Aorta (tissue), 5 donors: ENCODE results near the gene ZNF367. TPM values are rescaled to one million over a fixed set of nuclear protein-coding genes. Genes with fewer than 3 reads are reported as not detected.
"Not testable (repeated sequence)": the region's sequence is repeated elsewhere in the genome, so short reads cannot be mapped to it uniquely, and the experiment has no call there.

Source experiments
- ATAC-seq: fragments of 200-7000 bp; cut with Tn5 transposase; one replicate; pipeline ENCODE4 v1.9.1; 2022; ENCODE audit warnings: moderate library complexity; ENCODE audit not compliant: low FRiP score
- DNase-seq, 2 donors: peaks; one replicate each; pipeline ENCODE4 v3.0.0-alpha.2; 2020
- H3K27ac ChIP-seq, 2 donors: one replicate each; pipeline ENCODE4 v1.5.1; 2013; ENCODE audit warnings: low read length in 2 of 2, mild to moderate bottlenecking in 2 of 2, moderate library complexity in 2 of 2, control low read depth in 1 of 2, inconsistent platforms in 1 of 2, low read depth in 1 of 2
- H3K27me3 ChIP-seq, 2 donors: one replicate each; pipeline ENCODE4 v1.6.1; 2013; ENCODE audit warnings: control low read depth in 1 of 2, low read length in 1 of 2, mild to moderate bottlenecking in 1 of 2, moderate library complexity in 1 of 2; ENCODE audit not compliant: insufficient read depth in 2 of 2, control insufficient read depth in 1 of 2
- H3K36me3 ChIP-seq, 2 donors: one replicate each; pipeline ENCODE4 v1.6.1; 2013; ENCODE audit warnings: control low read depth in 1 of 2, low read length in 1 of 2, mild to moderate bottlenecking in 1 of 2; ENCODE audit not compliant: insufficient read depth in 2 of 2, control insufficient read depth in 1 of 2
- H3K4me1 ChIP-seq, 2 donors: one replicate each; pipeline ENCODE4 v1.6.1; 2013; ENCODE audit warnings: low read length in 2 of 2, control low read depth in 1 of 2, mild to moderate bottlenecking in 1 of 2, moderate library complexity in 1 of 2; ENCODE audit not compliant: insufficient read depth in 2 of 2, control insufficient read depth in 1 of 2
- H3K4me3 ChIP-seq, 2 donors: one replicate each; pipeline ENCODE4 v1.5.1; 2013; ENCODE audit warnings: low read length in 2 of 2, control low read depth in 1 of 2, mild to moderate bottlenecking in 1 of 2
- H3K9me3 ChIP-seq: one replicate; pipeline ENCODE4 v1.6.1; 2013; ENCODE audit warnings: mild to moderate bottlenecking, low read length; ENCODE audit not compliant: control insufficient read depth
- WGBS, 2 donors: extraction: QIAGEN DNeasy Blood & Tissue Kit; methylation state at CpG; one replicate each; pipeline ENCODE4 v1.1.7; 2013; 5-methylcytosine and 5-hydroxymethylcytosine counted together
- intact Hi-C, 2 donors: fragments of 100-400 bp; cut with DNase I; formaldehyde crosslinking; loops; one replicate each; pipeline versions ENCODE4 v1.14.2 to v1.15.0; 2022
- polyA plus RNA-seq, 2 donors: library from polyadenylated mRNA; stranded (reverse); fragments of 200-250 nt; gene quantifications; one replicate each; pipeline ENCODE4 v1.2.3, GENCODE V29; 2013
- total RNA-seq, 2 donors: library from RNA; stranded (reverse); fragmentation: NEBNext Ultra II Directional; extraction: Animal tissue kit (Norgen Biotek cat#: 25700); gene quantifications; one replicate each; pipeline ENCODE4 v1.2.1, GENCODE V29; 2021
- donor health status: healthy with polysubstance abuse.
- donor health status: Bipolar disorder and iron deficiency.
- donor health status: DM: no; HTN: no; CAD: no.
- donor health status: DM: no; HTN: no; CAD: no.
- donor health status: DM: yes; HTN: yes; CAD: no.

Gene ZNF367
- total and polyA plus RNA-seq, 4 donors = 1.3 to 1.8 (median 1.4) TPM

GRCh38 chr9:96363175-96363967, 54.8 kb downstream of the ZNF367 start:
- peaks cover 5 to 7% of the 10 kb centered on the region in 2 donors for H3K36me3 ChIP-seq
- no peak overlapping the region for H3K27ac ChIP-seq
- no peak overlapping the region for H3K4me3 ChIP-seq
- DNase-seq (no peak), ATAC-seq (no peak)
- 93 to 94% methylated on average over 9 of the region's 9 CpGs for WGBS, 2 donors
- H3K27me3 ChIP-seq = no peaks in the 10 kb centered on the region
- intact Hi-C loops = no loop called here
- no peaks in the 10 kb centered on the region for H3K9me3 ChIP-seq
- H3K4me1 ChIP-seq = no peaks in the 10 kb centered on the region

- H3K27me3 ChIP-seq, H3K4me3 ChIP-seq, intact Hi-C loops, H3K9me3 ChIP-seq, DNase-seq, H3K36me3 ChIP-seq, ATAC-seq, H3K27ac ChIP-seq, H3K4me1 ChIP-seq: not testable (repeated sequence)
- 95% methylated on average over 6 of the region's 6 CpGs for WGBS, 2 donors
Measured at GRCh38 chr9:96362119-96362518, 56.1 kb downstream of the ZNF367 start.

GRCh38 chr9:96361668-96362067, 56.5 kb downstream of the ZNF367 start:
- no peaks in the 10 kb centered on the region for H3K27me3 ChIP-seq
- H3K4me3 ChIP-seq = no peak overlapping the region
- 95% methylated on average over 6 of the region's 6 CpGs for WGBS, 2 donors
- H3K27ac ChIP-seq = no peak overlapping the region
- no peaks in the 10 kb centered on the region for H3K9me3 ChIP-seq
- DNase-seq = no peak
- H3K36me3 ChIP-seq = peaks cover 2 to 9% of the 10 kb centered on the region in 2 donors
- no peaks in the 10 kb centered on the region for H3K4me1 ChIP-seq
- ATAC-seq = no peak
- intact Hi-C loops = no loop called here

GRCh38 chr9:96360976-96361375, 57.2 kb downstream of the ZNF367 start:
- intact Hi-C loops = no loop called here
- no peak overlapping the region for H3K27ac ChIP-seq
- DNase-seq (no peak), ATAC-seq (no peak)
- H3K9me3 ChIP-seq = no peaks in the 10 kb centered on the region
- H3K4me1 ChIP-seq = no peaks in the 10 kb centered on the region
- H3K36me3 ChIP-seq = peaks cover under 1 to 9% of the 10 kb centered on the region in 2 donors
- 81 to 82% methylated on average over 2 of the region's 2 CpGs for WGBS, 2 donors
- no peak overlapping the region for H3K4me3 ChIP-seq
- H3K27me3 ChIP-seq = no peaks in the 10 kb centered on the region

GRCh38 chr9:96360523-96360922, 57.6 kb downstream of the ZNF367 start:
- H3K9me3 ChIP-seq, H3K4me3 ChIP-seq, DNase-seq, H3K36me3 ChIP-seq, ATAC-seq, H3K27me3 ChIP-seq, H3K27ac ChIP-seq, intact Hi-C loops, H3K4me1 ChIP-seq: not testable (repeated sequence)
- 97 to 99% methylated on average over 6 of the region's 6 CpGs for WGBS, 2 donors

- WGBS, 2 donors = 93 to 97% methylated on average over 1 of the region's 1 CpG
- intact Hi-C loops = no loop called here
- H3K27ac ChIP-seq = no peak overlapping the region
Measured at GRCh38 chr9:96350866-96351265, 67.3 kb downstream of the ZNF367 start.

GRCh38 chr9:96348261-96348660, 69.9 kb downstream of the ZNF367 start:
- WGBS, 2 donors = 97 to 99% methylated on average over 5 of the region's 5 CpGs

More at GRCh38 chr9:96350866-96351265, 67.3 kb downstream of the ZNF367 start:
- Histone ChIP-seq H3K36me3 (peaks cover 0 to 8% of the 10 kb centered on the region in 2 donors), H3K4me1 (no peaks in the 10 kb centered on the region), H3K27me3 (no peaks in the 10 kb centered on the region), H3K4me3 (no peak overlapping the region), H3K9me3 (peaks cover 1% of the 10 kb centered on the region)
- no peak for DNase-seq
- no peak for ATAC-seq

GRCh38 chr9:96345551-96345950, 72.6 kb downstream of the ZNF367 start:
- intact Hi-C loops = no loop called here
- DNase-seq (no peak), ATAC-seq (no peak)
- Histone ChIP-seq H3K9me3 (peaks cover 1% of the 10 kb centered on the region), H3K4me3 (no peak overlapping the region), H3K27ac (no peak overlapping the region), H3K4me1 (no peaks in the 10 kb centered on the region), H3K27me3 (no peaks in the 10 kb centered on the region), H3K36me3 (peaks cover 0 to 4% of the 10 kb centered on the region in 2 donors)
- 87 to 93% methylated on average over 9 of the region's 9 CpGs for WGBS, 2 donors

More at GRCh38 chr9:96348261-96348660, 69.9 kb downstream of the ZNF367 start:
- Histone ChIP-seq H3K27ac (no peak overlapping the region), H3K9me3 (peaks cover 1% of the 10 kb centered on the region), H3K27me3 (no peaks in the 10 kb centered on the region), H3K36me3 (peaks cover 0 to 5% of the 10 kb centered on the region in 2 donors), H3K4me3 (no peak overlapping the region), H3K4me1 (no peaks in the 10 kb centered on the region)
- no peak for DNase-seq
- intact Hi-C loops = no loop called here
- ATAC-seq = no peak
